Muscle of arm (tissue), 12 donors: ENCODE results near the gene POM121L2. TPM values are rescaled to one million over a fixed set of nuclear protein-coding genes. Genes with fewer than 3 reads are reported as not detected.
"Not testable (repeated sequence)": the region's sequence is repeated elsewhere in the genome, so short reads cannot be mapped to it uniquely, and the experiment has no call there.

ENCODE experiments used
- DNase-seq: peaks from one replicate; pipeline ENCODE4 v3.0.0-alpha.2; 2013
- polyA plus RNA-seq, 12 donors: library from polyadenylated mRNA; unstranded; fragments of 120-200 nt; gene quantifications; one replicate each; pipeline ENCODE4 v1.2.1, GENCODE V29; 2013; ENCODE audit not compliant: insufficient read length in 12 of 12

The POM121L2 gene
- polyA plus RNA-seq, 12 donors = not detected

- no peak for DNase-seq
These were observed 17.7 kb downstream of the POM121L2 start for GRCh38 chr6:27294409-27294808.

GRCh38 chr6:27293436-27294098 lies 18.5 kb downstream of the POM121L2 start:
- DNase-seq = no peak

- no peak for DNase-seq
These were observed 21.2 kb downstream of the POM121L2 start for GRCh38 chr6:27290850-27291208.

GRCh38 chr6:27290065-27290849 lies 21.8 kb downstream of the POM121L2 start:
- DNase-seq = no peak

GRCh38 chr6:27288136-27289044 lies 23.7 kb downstream of the POM121L2 start:
- DNase-seq = no peak

GRCh38 chr6:27287751-27288135 lies 24.3 kb downstream of the POM121L2 start:
- DNase-seq = no peak

- no peak for DNase-seq
These were observed 25.9 kb downstream of the POM121L2 start for GRCh38 chr6:27286141-27286540.

- DNase-seq = no peak
These were observed 28.8 kb downstream of the POM121L2 start for GRCh38 chr6:27283279-27283678.

- DNase-seq = no peak
These were observed 30.5 kb downstream of the POM121L2 start for GRCh38 chr6:27281569-27281968.

- DNase-seq = no peak
These were observed 31.0 kb downstream of the POM121L2 start for GRCh38 chr6:27281105-27281539.

- no peak for DNase-seq
These were observed 31.5 kb downstream of the POM121L2 start for GRCh38 chr6:27280540-27281000.

- no peak for DNase-seq
These were observed 32.0 kb downstream of the POM121L2 start for GRCh38 chr6:27280064-27280539.

GRCh38 chr6:27279513-27280063 lies 32.5 kb downstream of the POM121L2 start:
- DNase-seq = no peak

- no peak for DNase-seq
These were observed 36.8 kb downstream of the POM121L2 start for GRCh38 chr6:27275025-27275956.

- no peak for DNase-seq
These were observed 38.3 kb downstream of the POM121L2 start for GRCh38 chr6:27273783-27274182.

GRCh38 chr6:27268803-27269202 lies 43.3 kb downstream of the POM121L2 start:
- no peak for DNase-seq

- no peak for DNase-seq
These were observed 44.1 kb downstream of the POM121L2 start for GRCh38 chr6:27267857-27268434.

- DNase-seq = not testable (repeated sequence)
These were observed 45.1 kb downstream of the POM121L2 start for GRCh38 chr6:27267003-27267402.

GRCh38 chr6:27263886-27264285 lies 48.2 kb downstream of the POM121L2 start:
- no peak for DNase-seq

GRCh38 chr6:27260836-27261375 lies 51.2 kb downstream of the POM121L2 start:
- DNase-seq = no peak
